H9 (cell line): Measurements from ENCODE around the gene MRM2. TPM values are rescaled to one million over a fixed set of nuclear protein-coding genes. Genes with fewer than 3 reads are reported as not detected.

Source experiments
- DNase-seq: peaks from one replicate; pipeline ENCODE4 v3.0.0-alpha.2; 2017
- H2AFZ ChIP-seq: one replicate; pipeline ENCODE4 v1.6.1; 2013; ENCODE audit warnings: mild to moderate bottlenecking, low read length, control low read depth, moderate library complexity
- H2AK5ac ChIP-seq: 2 replicates; pipeline ENCODE4 v1.6.1; 2013; ENCODE audit warnings: low read length, control low read depth, mixed read lengths; ENCODE audit not compliant: insufficient read length
- H2BK120ac ChIP-seq: one replicate; pipeline ENCODE4 v1.6.1; 2013; ENCODE audit warnings: low read depth, mild to moderate bottlenecking, low read length, control low read depth, inconsistent platforms; ENCODE audit not compliant: poor library complexity, severe bottlenecking
- H2BK12ac ChIP-seq: 2 replicates; pipeline ENCODE4 v1.6.1; 2013; ENCODE audit warnings: low read length, control low read depth, mixed read lengths, low read depth; ENCODE audit not compliant: insufficient read length
- H2BK15ac ChIP-seq: 2 replicates; pipeline ENCODE4 v1.6.1; 2013; ENCODE audit warnings: low read depth, low read length, control low read depth
- H2BK20ac ChIP-seq: one replicate; pipeline ENCODE4 v1.6.1; 2013; ENCODE audit warnings: low read depth, mild to moderate bottlenecking, low read length, control low read depth, inconsistent platforms; ENCODE audit not compliant: poor library complexity, severe bottlenecking
- H2BK5ac ChIP-seq: 2 replicates; pipeline ENCODE4 v1.6.1; 2013; ENCODE audit warnings: low read length, control low read depth, mixed read lengths; ENCODE audit not compliant: insufficient read length
- H3K14ac ChIP-seq: 2 replicates; pipeline ENCODE4 v1.6.1; 2013; ENCODE audit warnings: low read length, control low read depth; ENCODE audit not compliant: insufficient read depth
- H3K18ac ChIP-seq: 2 replicates; pipeline ENCODE4 v1.6.1; 2013; ENCODE audit warnings: low read depth, mild to moderate bottlenecking, mixed read lengths, low read length, control low read depth; ENCODE audit not compliant: insufficient read length
- H3K23ac ChIP-seq: 2 replicates; pipeline ENCODE4 v1.6.1; 2013; ENCODE audit warnings: low read length, control low read depth, mixed read lengths, low read depth; ENCODE audit not compliant: insufficient read length
- H3K23me2 ChIP-seq: 2 replicates; pipeline ENCODE4 v1.6.1; 2013; ENCODE audit warnings: low read depth, mild to moderate bottlenecking, mixed read lengths, low read length, control low read depth; ENCODE audit not compliant: insufficient read length, poor library complexity, severe bottlenecking
- H3K27ac ChIP-seq: 2 replicates; pipeline ENCODE4 v1.5.1; 2013; ENCODE audit warnings: low read length, control low read depth, mixed read lengths, low read depth; ENCODE audit not compliant: insufficient read length
- H3K27me3 ChIP-seq: 2 replicates; pipeline ENCODE4 v1.6.1; 2013; ENCODE audit warnings: low read length, control low read depth, inconsistent platforms; ENCODE audit not compliant: insufficient read depth
- H3K4ac ChIP-seq: 2 replicates; pipeline ENCODE4 v1.6.1; 2013; ENCODE audit warnings: low read depth, mild to moderate bottlenecking, control low read depth, inconsistent platforms, low read length, moderate library complexity
- H3K4me1 ChIP-seq: 2 replicates; pipeline ENCODE4 v1.6.1; 2013; ENCODE audit warnings: low read length, control low read depth, inconsistent platforms; ENCODE audit not compliant: insufficient read depth
- H3K4me2 ChIP-seq: 2 replicates; pipeline ENCODE4 v1.6.1; 2013; ENCODE audit warnings: low read length, control low read depth, mixed read lengths; ENCODE audit not compliant: insufficient read length, insufficient read depth
- H3K56ac ChIP-seq: 2 replicates; pipeline ENCODE4 v1.6.1; 2013; ENCODE audit warnings: low read depth, mild to moderate bottlenecking, mixed read lengths, low read length, control low read depth; ENCODE audit not compliant: insufficient read length
- H3K79me1 ChIP-seq: 2 replicates; pipeline ENCODE4 v1.6.1; 2013; ENCODE audit warnings: low read depth, mild to moderate bottlenecking, moderate library complexity, low read length, control low read depth, inconsistent platforms; ENCODE audit not compliant: insufficient read depth, poor library complexity, severe bottlenecking
- H3K79me2 ChIP-seq: 2 replicates; pipeline ENCODE4 v1.6.1; 2013; ENCODE audit warnings: low read length, control low read depth, inconsistent platforms; ENCODE audit not compliant: insufficient read depth
- H3K9ac ChIP-seq: 2 replicates; pipeline ENCODE4 v1.6.1; 2013; ENCODE audit warnings: low read length, control low read depth, mixed read lengths; ENCODE audit not compliant: insufficient read length; ENCODE audit errors: extremely low read depth
- H3K9me3 ChIP-seq: one replicate; pipeline ENCODE4 v1.6.1; 2013; ENCODE audit warnings: low read depth, low read length, inconsistent platforms; ENCODE audit not compliant: control insufficient read depth
- H3T11ph ChIP-seq: one replicate; pipeline ENCODE4 v1.6.1; 2013; ENCODE audit warnings: mild to moderate bottlenecking, low read length, control low read depth, inconsistent platforms
- H4K20me1 ChIP-seq: one replicate; pipeline ENCODE4 v1.6.1; 2013; ENCODE audit not compliant: control insufficient read depth, insufficient read length, insufficient read depth
- H4K5ac ChIP-seq: 2 replicates; pipeline ENCODE4 v1.6.1; 2013; ENCODE audit warnings: low read depth, mild to moderate bottlenecking, mixed read lengths, low read length, control low read depth; ENCODE audit not compliant: insufficient read length
- H4K8ac ChIP-seq: replicated peaks from 2 replicates; pipeline ENCODE4 v1.6.1; 2013; ENCODE audit warnings: low read length, control low read depth, mixed read lengths, low read depth; ENCODE audit not compliant: insufficient read length
- H4K91ac ChIP-seq: 2 replicates; pipeline ENCODE4 v1.6.1; 2013; ENCODE audit warnings: low read depth, mild to moderate bottlenecking, moderate library complexity, mixed read lengths, low read length, control low read depth; ENCODE audit not compliant: insufficient read length
- H3K27ac Mint-ChIP-seq, 3 experiments: 2 replicates in 2 of 3; 3 replicates in 1 of 3; pipeline ENCODE4 v1.8.0; 2020 to 2021; ENCODE audit warnings: mixed read lengths in 3 of 3, mild to moderate bottlenecking in 1 of 3, moderate library complexity in 1 of 3
- H3K27me3 Mint-ChIP-seq: 2 replicates; pipeline ENCODE4 v1.8.0; 2021; ENCODE audit warnings: low read depth, mild to moderate bottlenecking, moderate library complexity, mixed read lengths
- H3K36me3 Mint-ChIP-seq, 3 experiments: 2 replicates in 2 of 3; 3 replicates in 1 of 3; pipeline ENCODE4 v1.8.0; 2020 to 2021; ENCODE audit warnings: low read depth in 3 of 3, mixed read lengths in 3 of 3; ENCODE audit not compliant: insufficient read depth in 1 of 3
- H3K4me1 Mint-ChIP-seq, 2 experiments: 2 replicates each; pipeline ENCODE4 v1.8.0; 2020; ENCODE audit warnings: mixed read lengths in 2 of 2
- H3K4me3 Mint-ChIP-seq, 2 experiments: 2 replicates in 1 of 2; 3 replicates in 1 of 2; pipeline ENCODE4 v1.8.0; 2020 to 2021; ENCODE audit warnings: mild to moderate bottlenecking in 2 of 2, mixed read lengths in 2 of 2, moderate library complexity in 1 of 2
- H3K9me3 Mint-ChIP-seq, 2 experiments: 2 replicates in 1 of 2; 3 replicates in 1 of 2; pipeline ENCODE4 v1.8.0; 2020; ENCODE audit warnings: mild to moderate bottlenecking in 2 of 2, mixed read lengths in 2 of 2, moderate library complexity in 1 of 2
- WGBS: extraction: QIAGEN DNeasy Blood & Tissue Kit; methylation state at CpG from one replicate; pipeline ENCODE4 v1.1.7; 2013; ENCODE audit warnings: missing lambda C conversion rate, low lambda C conversion rate, mixed read lengths; ENCODE audit not compliant: insufficient read length; ENCODE audit errors: extremely low coverage; 5-methylcytosine and 5-hydroxymethylcytosine counted together
- total RNA-seq: library from RNA; stranded (reverse); gene quantifications from 2 replicates; pipeline ENCODE4 v1.2.1, GENCODE V29; 2021
- TF ChIP-seq, protein P1 (sequence below): fragments of 200-600 bp; sonication (generic); conservative IDR thresholded peaks from 3 replicates; pipeline ENCODE4 v1.8.0; 2021; ENCODE audit warnings: antibody characterized with exemption, mild to moderate bottlenecking

MRM2 gene
- total RNA-seq, 1 experiment from 2014 or later = 59.0 TPM

DNA sequence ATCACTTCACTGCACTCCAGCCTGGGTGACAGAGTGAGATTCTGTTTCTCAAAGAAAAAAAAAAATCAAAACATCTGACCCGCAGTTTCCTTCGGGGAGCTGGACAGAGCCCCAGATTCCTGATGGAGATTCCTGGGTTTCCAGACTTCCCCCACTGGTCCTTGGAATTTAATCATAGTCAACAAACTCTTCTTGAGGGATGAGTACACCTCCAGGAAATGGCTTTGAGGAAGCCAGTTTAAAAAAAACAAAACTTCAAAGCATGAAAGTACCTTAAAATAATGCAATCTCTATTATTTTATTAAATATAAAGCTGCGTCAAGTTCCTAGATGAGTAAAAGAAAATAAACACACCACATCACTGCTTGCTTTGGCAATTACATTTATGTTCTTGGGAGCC, 8.1 kb downstream of the MRM2 start:
- Histone ChIP-seq H2AFZ (no peak overlapping the region), H2BK20ac (no peak overlapping the region), H3K79me1 (peaks cover 12% of the 10 kb centered on the region), H4K8ac (no peak overlapping the region), H2BK120ac (no peak overlapping the region), H3K56ac (no peak overlapping the region), H3K4me1 (no peaks in the 10 kb centered on the region), H2BK12ac (no peak overlapping the region), H3T11ph (no peak overlapping the region), H2BK15ac (no peak overlapping the region), H3K79me2 (peaks cover 5% of the 10 kb centered on the region; the same call in 1 of the 2 replicates), H3K27ac (no peak overlapping the region), H4K20me1 (no peaks in the 10 kb centered on the region), H2AK5ac (no peak overlapping the region), H3K23me2 (peaks cover 13% of the 10 kb centered on the region), H3K9me3 (no peaks in the 10 kb centered on the region), H4K5ac (no peak overlapping the region), H3K14ac (no peak overlapping the region), H3K9ac (no peak overlapping the region), H3K4ac (no peak overlapping the region), H3K4me2 (no peak overlapping the region), H3K18ac (no peak overlapping the region), H2BK5ac (no peak overlapping the region), H3K23ac (no peak overlapping the region), H3K27me3 (no peaks in the 10 kb centered on the region), H4K91ac (no peak overlapping the region)
- no CpG with 5 or more reads among the region's 3 CpGs for WGBS
- H3K9me3 Mint-ChIP-seq = no peaks in the 10 kb centered on the region
- TF ChIP-seq, protein P1, sequence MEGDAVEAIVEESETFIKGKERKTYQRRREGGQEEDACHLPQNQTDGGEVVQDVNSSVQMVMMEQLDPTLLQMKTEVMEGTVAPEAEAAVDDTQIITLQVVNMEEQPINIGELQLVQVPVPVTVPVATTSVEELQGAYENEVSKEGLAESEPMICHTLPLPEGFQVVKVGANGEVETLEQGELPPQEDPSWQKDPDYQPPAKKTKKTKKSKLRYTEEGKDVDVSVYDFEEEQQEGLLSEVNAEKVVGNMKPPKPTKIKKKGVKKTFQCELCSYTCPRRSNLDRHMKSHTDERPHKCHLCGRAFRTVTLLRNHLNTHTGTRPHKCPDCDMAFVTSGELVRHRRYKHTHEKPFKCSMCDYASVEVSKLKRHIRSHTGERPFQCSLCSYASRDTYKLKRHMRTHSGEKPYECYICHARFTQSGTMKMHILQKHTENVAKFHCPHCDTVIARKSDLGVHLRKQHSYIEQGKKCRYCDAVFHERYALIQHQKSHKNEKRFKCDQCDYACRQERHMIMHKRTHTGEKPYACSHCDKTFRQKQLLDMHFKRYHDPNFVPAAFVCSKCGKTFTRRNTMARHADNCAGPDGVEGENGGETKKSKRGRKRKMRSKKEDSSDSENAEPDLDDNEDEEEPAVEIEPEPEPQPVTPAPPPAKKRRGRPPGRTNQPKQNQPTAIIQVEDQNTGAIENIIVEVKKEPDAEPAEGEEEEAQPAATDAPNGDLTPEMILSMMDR = no peak
- peaks cover 28 to 63% (median 58%) of the 10 kb centered on the region in 3 experiments for H3K36me3 Mint-ChIP-seq
- no peaks in the 10 kb centered on the region for H3K27me3 Mint-ChIP-seq
- peaks cover 12% of the 10 kb centered on the region in 2 experiments for H3K4me1 Mint-ChIP-seq
- peak overlapping the region in 1 of 3 experiments; percentile 80; a peak in 1 of 7 replicates for H3K27ac Mint-ChIP-seq
- DNase-seq = no peak
- peak overlapping the region; percentile 76 to 95 for H3K4me3 Mint-ChIP-seq
